HuH-7.5 (cell line): Measurements from ENCODE around the gene TNFSF13B.

ENCODE experiments used
- DNase-seq: peaks from one replicate; pipeline ENCODE4 v3.0.0; 2011; ENCODE audit warnings: low spot score

The TNFSF13B gene

GRCh38 chr13:108349269-108349668, 79.8 kb downstream of the TNFSF13B start:
- no peak for DNase-seq

- no peak for DNase-seq
Measured at GRCh38 chr13:108350579-108350978, 81.1 kb downstream of the TNFSF13B start.

- no peak for DNase-seq
Measured at GRCh38 chr13:108352599-108352998, 83.1 kb downstream of the TNFSF13B start.

GRCh38 chr13:108357228-108357627, 87.7 kb downstream of the TNFSF13B start:
- DNase-seq: no peak
